GM08714 (cell line): ENCODE data around the gene TASL.
"Not testable (repeated sequence)": the region's sequence is repeated elsewhere in the genome, so short reads cannot be mapped to it uniquely, and the experiment has no call there.

Experiments used
- H3K4me3 ChIP-seq: fragments of 200-500 bp; sonication (Bioruptor generic); 2 replicates; pipeline ENCODE4 v1.5.1; 2014; ENCODE audit warnings: mild to moderate bottlenecking, low read length, inconsistent platforms
- ZNF274 ChIP-seq: IDR thresholded peaks from 2 replicates; pipeline ENCODE4 v1.6.1; 2012; ENCODE audit warnings: mild to moderate bottlenecking, low read depth, low read length

Gene TASL

GRCh38 chrX:30577362-30577991 is at the start of gene TASL:
TSS of gene TASL (minus strand) at chrX:30577766. CDS start at chrX:30560355, 17,411 bp downstream.
- no peak for TF ChIP-seq ZNF274

GRCh38 chrX:30626402-30626801 is 48.8 kb upstream of the TASL start:
- H3K4me3 ChIP-seq: no peak overlapping the region
- no peak for TF ChIP-seq ZNF274

More at GRCh38 chrX:30577362-30577991, at the start of gene TASL:
- peak within 1 kb of the TSS; percentile 91 for H3K4me3 ChIP-seq

- no peak for TF ChIP-seq ZNF274
- no peak overlapping the region for H3K4me3 ChIP-seq
These were observed 44.8 kb upstream of the TASL start for GRCh38 chrX:30622361-30622760.

- TF ChIP-seq ZNF274: no peak
- no peak overlapping the region for H3K4me3 ChIP-seq
These were observed 43.5 kb upstream of the TASL start for GRCh38 chrX:30620980-30621618.

- no peak overlapping the region for H3K4me3 ChIP-seq
- TF ChIP-seq ZNF274: no peak
These were observed 42.6 kb upstream of the TASL start for GRCh38 chrX:30620125-30620524.

GRCh38 chrX:30618160-30618765 is 40.7 kb upstream of the TASL start:
- TF ChIP-seq ZNF274: no peak
- no peak overlapping the region for H3K4me3 ChIP-seq

GRCh38 chrX:30615229-30615628 is 37.7 kb upstream of the TASL start:
- no peak overlapping the region for H3K4me3 ChIP-seq
- no peak for TF ChIP-seq ZNF274

GRCh38 chrX:30613721-30614120 is 36.2 kb upstream of the TASL start:
- no peak for TF ChIP-seq ZNF274

GRCh38 chrX:30612250-30612655 is 34.7 kb upstream of the TASL start:
- no peak for TF ChIP-seq ZNF274

More at GRCh38 chrX:30613721-30614120, 36.2 kb upstream of the TASL start:
- no peak overlapping the region for H3K4me3 ChIP-seq

GRCh38 chrX:30610026-30610425 is 32.5 kb upstream of the TASL start:
- no peak for TF ChIP-seq ZNF274
- H3K4me3 ChIP-seq: no peak overlapping the region

More at GRCh38 chrX:30612250-30612655, 34.7 kb upstream of the TASL start:
- no peak overlapping the region for H3K4me3 ChIP-seq

- no peak overlapping the region for H3K4me3 ChIP-seq
- TF ChIP-seq ZNF274: no peak
These were observed 29.6 kb upstream of the TASL start for GRCh38 chrX:30607155-30607554.

GRCh38 chrX:30600269-30601176 is 23.0 kb upstream of the TASL start:
- not testable (repeated sequence) for H3K4me3 ChIP-seq

- TF ChIP-seq ZNF274: no peak
- H3K4me3 ChIP-seq: peak overlapping the region; percentile 48; the same call in 1 of the 2 replicates
These were observed 19.8 kb upstream of the TASL start for GRCh38 chrX:30597216-30598012.

- H3K4me3 ChIP-seq: no peak overlapping the region
- no peak for TF ChIP-seq ZNF274
These were observed 16.1 kb upstream of the TASL start for GRCh38 chrX:30593440-30594200.
